T-helper 2 cell (primary cell): ENCODE results near the gene NME8.

Experiments
- DNase-seq, 5 experiments: peaks; one replicate each; pipeline versions ENCODE4 v3.0.0 to v3.0.0-alpha.2; 2012 to 2022

The NME8 gene

DNA sequence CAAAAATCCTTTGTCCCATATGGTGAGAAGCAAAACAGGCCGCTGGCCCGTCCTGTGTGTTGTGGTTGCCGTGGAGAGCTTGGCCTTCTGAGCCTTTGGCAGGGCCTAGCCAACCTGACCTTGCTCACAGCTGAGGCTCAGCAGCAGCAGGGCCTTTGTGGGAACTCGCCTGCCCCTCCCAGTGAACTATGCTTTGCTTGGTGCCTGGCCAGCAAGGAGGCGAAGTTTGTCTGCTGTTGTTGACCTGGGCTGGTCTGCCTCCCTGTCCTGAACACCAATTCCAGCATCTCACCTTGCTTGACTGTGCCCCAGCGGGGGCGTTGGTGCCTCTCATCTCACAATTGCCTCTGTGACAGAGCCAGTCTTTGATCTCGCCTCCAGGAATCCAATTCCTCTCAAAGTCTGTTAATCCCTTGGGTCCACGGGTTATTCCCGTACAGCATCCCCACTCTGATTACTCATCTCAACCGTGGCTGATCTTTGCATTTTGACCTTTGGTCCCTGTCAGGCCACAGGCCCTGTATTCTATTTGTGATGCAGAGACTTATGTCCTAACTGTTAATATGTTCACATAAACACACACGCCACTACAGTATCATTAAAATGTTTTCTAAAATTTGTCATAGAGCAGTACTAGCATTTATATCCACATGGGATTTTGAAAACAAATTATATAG is 94.7 kb downstream of the NME8 start:
- no peak for DNase-seq

DNA sequence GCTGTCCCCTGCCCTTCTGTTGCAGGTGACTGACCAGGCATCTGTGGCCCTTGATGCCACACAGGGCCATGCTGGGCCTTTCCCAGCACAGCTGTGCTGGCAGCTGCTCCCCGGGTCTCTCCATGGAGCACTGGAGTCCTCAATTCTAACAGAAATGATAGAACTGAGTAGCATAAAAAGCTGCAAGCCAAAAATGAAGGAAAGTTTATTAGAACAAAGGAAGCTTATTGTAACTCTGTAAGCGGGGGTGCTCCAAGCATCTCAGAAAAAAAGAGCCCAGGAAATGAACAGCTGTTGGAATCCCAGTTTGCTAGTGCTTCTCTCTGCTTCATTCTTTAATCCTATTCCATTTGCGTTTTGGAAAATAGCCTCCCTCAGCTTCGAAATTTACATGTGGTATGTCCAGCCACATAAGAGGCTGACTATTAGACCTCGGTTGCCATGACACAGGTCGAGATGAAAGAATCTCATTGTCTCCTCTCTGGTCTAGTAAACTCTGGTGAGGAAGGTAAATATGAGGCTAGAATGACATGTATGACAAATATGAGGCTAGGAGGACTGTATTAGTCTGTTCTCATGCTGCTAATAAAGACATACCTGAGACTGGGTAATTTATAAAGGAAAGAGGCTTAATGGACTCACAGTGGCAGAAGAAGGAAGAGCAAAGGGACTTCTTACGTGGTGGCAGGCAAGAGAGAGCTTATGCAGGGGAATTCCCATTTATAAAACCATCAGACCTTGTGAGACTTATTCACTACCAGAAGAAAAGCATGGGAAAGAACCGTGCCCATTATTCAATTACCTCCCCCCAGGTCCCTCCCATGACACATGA is 95.7 kb downstream of the NME8 start:
- no peak for DNase-seq

GRCh38 chr7:37944737-37945054 is 96.3 kb downstream of the NME8 start:
- no peak for DNase-seq

DNA sequence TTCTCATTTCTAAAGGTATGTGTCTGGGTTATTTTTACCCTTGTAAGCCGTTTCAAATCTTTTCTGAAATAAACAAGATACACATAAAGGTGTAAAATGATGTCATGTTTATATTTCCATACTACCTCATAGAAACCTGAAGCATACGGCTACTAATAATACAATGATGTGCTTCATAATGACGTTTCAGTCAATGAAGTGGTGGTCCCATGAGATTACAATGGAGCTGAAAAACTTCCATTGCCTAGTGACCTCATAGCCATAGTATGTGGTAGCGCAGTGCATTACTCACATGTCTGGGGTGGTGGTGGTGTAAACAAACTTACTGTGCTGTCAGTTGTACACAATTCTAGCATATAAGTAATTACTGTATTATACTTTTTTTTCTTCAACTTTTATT is 96.9 kb downstream of the NME8 start:
- DNase-seq = no peak

GRCh38 chr7:37947138-37947940 is 98.9 kb downstream of the NME8 start:
- DNase-seq = no peak

DNA sequence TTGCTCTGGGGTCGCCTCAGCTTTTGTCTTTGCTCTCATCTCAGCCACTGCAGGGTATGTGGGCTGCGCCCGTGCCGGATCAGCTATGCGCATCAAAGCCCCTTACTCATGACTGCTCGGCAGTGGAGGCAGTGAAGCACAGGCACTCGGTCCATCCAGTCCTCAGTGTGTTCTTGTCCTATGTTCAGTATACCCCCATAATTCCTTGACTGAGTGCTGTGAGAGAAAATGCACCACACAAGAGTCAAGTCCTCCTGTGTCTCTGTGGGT is 99.5 kb downstream of the NME8 start:
- DNase-seq = no peak
